ENCODE measurements around the gene LONRF2.
"Not testable (repeated sequence)": the region's sequence is repeated elsewhere in the genome, so short reads cannot be mapped to it uniquely, and the experiment has no call there.

Gene LONRF2

DNA sequence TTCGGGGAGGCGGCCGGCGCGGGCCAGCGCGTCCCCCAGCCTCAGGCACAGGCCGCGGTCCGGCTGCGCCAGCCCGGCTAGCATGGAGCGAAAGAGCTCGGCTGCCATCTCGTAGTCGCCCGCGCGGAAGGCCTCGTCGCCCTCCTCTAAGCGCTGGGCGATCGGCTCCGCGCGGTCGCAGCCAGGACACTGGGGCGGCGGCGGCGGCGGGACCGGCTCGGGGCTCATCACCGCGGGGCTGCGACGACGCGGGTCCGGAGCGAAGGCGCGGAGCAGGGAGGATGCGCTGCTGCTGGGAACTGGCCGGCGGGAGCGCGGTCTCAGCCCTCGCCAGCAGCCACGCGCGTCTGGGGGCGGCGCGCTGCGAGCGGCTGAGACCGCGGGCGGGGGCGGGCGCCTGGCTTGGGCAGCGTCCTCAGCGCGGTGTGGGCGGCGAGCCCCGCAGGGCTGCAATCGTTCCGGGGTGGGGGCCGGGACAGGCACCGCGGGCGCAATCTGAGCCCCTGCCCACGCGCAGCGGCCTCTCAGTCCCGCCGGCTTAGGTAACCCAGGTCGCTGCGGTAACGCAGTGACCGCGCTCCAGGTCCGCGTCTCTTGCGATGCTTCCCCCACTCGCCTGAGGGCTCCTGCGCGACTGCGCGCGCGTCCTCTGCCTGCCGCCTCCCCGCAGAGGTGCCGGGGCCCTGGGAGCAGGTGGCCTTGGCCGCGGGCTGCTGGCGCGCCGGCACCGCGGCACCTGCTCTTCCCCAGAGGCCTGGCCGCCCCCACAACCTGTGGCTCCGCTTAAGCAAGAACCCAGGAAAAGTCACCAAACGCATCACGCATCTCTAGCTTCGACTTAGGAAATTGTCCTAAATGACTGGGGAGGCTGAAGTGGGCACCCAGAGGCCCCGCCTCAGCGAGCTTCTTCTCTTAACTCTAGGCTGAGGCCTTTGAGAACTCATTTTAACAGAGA is at the start of gene LONRF2:
Gene LONRF2 (minus strand): TSS at position 636 of the 955 bp plus-strand sequence. CDS start 408 bp downstream, at position 228.
- peak; percentile 2 for DNase-seq (ENCODE audit: low read depth)
- TF ChIP-seq, protein P1, sequence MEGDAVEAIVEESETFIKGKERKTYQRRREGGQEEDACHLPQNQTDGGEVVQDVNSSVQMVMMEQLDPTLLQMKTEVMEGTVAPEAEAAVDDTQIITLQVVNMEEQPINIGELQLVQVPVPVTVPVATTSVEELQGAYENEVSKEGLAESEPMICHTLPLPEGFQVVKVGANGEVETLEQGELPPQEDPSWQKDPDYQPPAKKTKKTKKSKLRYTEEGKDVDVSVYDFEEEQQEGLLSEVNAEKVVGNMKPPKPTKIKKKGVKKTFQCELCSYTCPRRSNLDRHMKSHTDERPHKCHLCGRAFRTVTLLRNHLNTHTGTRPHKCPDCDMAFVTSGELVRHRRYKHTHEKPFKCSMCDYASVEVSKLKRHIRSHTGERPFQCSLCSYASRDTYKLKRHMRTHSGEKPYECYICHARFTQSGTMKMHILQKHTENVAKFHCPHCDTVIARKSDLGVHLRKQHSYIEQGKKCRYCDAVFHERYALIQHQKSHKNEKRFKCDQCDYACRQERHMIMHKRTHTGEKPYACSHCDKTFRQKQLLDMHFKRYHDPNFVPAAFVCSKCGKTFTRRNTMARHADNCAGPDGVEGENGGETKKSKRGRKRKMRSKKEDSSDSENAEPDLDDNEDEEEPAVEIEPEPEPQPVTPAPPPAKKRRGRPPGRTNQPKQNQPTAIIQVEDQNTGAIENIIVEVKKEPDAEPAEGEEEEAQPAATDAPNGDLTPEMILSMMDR (IDR thresholded peaks at IDR 0.05; ENCODE audit: insufficient read depth, low read depth, low read length, missing control alignments) = no peak
- no peak within 1 kb of the TSS for H3K4me3 ChIP-seq (ENCODE audit: low read depth, low read length)

DNA sequence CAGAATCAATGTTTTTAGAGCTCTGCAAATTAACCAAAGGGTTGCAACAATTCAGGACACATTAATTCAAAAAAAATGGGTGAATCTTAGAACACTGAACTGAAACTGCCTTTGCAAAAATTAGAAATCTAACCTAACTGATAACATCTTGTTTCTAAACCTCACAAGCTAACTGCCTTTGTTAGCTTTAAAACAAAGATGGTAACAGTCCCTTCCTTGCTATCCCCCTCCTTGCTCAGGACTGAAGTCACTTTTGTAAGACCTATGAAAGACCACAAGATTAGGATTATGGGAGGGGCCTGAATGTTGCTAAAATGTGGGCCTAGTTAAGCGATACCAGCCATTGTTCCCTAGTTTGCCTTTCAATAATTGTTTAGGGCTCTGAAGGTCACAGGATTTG is 44.9 kb upstream of the LONRF2 start:
- no peak overlapping the region for H3K4me3 ChIP-seq (ENCODE audit: low read depth, low read length)
- TF ChIP-seq, protein P1 (IDR thresholded peaks at IDR 0.05; ENCODE audit: insufficient read depth, low read depth, low read length, missing control alignments) = no peak
- DNase-seq (ENCODE audit: low read depth) = no peak

DNA sequence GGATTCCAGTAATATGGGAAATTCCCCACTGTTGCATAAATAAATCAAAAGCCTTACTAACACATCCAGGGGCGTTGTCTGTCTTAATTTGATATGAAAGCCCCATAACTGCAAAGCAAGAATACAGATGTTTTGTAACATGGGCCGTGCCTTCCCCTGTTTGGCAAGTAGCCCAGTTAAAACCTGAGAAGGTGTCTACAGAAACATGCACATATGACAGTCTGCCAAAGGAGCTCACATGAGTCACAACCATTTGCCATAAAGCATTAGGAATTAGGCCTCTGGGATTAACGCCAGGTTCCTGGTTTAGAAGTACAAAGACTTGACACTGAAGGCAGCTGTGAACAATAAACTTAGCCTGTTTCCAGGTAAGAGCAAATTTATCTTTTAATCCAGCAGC is 43.1 kb upstream of the LONRF2 start:
- TF ChIP-seq, protein P1 (IDR thresholded peaks at IDR 0.05; ENCODE audit: insufficient read depth, low read depth, low read length, missing control alignments) = no peak
- no peak for DNase-seq (ENCODE audit: low read depth)
- H3K4me3 ChIP-seq (ENCODE audit: low read depth, low read length) = no peak overlapping the region

DNA sequence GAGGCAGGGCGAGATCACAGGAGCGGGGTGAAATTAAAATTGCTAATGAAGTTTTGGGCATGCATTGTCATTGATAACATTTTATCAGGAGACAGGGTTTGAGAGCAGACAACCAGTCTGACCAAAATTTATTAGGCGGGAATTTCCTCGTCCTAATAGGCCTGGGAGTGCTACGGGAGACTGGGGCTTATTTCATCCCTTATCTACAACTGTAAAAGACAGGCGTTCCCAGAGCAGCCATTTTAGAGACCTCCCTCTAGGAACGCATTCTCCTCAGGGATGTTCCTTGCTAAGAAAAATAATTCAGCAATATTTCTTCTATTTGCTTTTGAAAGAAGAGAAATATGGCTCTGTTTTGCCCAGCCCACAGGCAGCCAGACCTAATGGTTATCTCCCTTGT is 40.0 kb upstream of the LONRF2 start:
- DNase-seq (ENCODE audit: low read depth); H3K4me3 ChIP-seq (ENCODE audit: low read depth, low read length): not testable (repeated sequence)

DNA sequence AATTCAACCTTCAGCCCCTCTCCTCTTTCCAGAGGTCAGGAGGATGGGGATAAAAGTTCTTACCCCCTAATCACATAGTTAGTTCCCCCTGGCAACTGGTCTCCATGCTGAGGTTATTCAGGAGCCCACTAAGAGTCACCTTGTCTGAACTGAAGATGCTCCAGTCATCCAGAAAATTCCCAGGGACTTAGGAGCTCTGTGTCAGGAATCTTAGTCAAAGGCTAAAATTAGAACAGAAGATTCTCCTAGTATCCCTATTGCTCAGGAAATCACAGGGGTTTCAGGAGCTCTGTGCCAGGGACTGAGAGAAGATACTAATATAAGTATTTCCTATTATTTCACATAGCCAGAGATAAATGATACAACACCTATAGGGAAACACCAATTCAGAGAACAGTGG is 37.3 kb upstream of the LONRF2 start:
- H3K4me3 ChIP-seq (ENCODE audit: low read depth, low read length) = no peak overlapping the region
- no peak for DNase-seq (ENCODE audit: low read depth)
- TF ChIP-seq, protein P1 (IDR thresholded peaks at IDR 0.05; ENCODE audit: insufficient read depth, low read depth, low read length, missing control alignments) = no peak

GRCh38 chr2:100358554-100358953 is 36.3 kb upstream of the LONRF2 start:
- TF ChIP-seq, protein P1 (IDR thresholded peaks at IDR 0.05; ENCODE audit: insufficient read depth, low read depth, low read length, missing control alignments) = no peak
- DNase-seq (ENCODE audit: low read depth) = no peak
- no peak overlapping the region for H3K4me3 ChIP-seq (ENCODE audit: low read depth, low read length)

GRCh38 chr2:100352521-100352920 is 30.2 kb upstream of the LONRF2 start:
- H3K4me3 ChIP-seq (ENCODE audit: low read depth, low read length) = no peak overlapping the region
- TF ChIP-seq, protein P1 (IDR thresholded peaks at IDR 0.05; ENCODE audit: insufficient read depth, low read depth, low read length, missing control alignments) = no peak
- no peak for DNase-seq (ENCODE audit: low read depth)

All from GM12865 (cell line).